HepG2 (cell line): ENCODE data around the gene TPX2. TPM values are rescaled to one million over a fixed set of nuclear protein-coding genes. Genes with fewer than 3 reads are reported as not detected.

ENCODE experiments used
- ARNT ChIP-seq: fragments of 450-650 bp; IDR thresholded peaks from 2 replicates; pipeline ENCODE4 v1.6.1; 2017
- CENPX ChIP-seq: sonication (generic); formaldehyde crosslinking; IDR thresholded peaks from 2 replicates; pipeline ENCODE4 v1.9.0; 2021; ENCODE audit warnings: mild to moderate bottlenecking, missing genetic modification reagents, moderate library complexity
- FOXA3 ChIP-seq: IDR thresholded peaks from 2 replicates; pipeline ENCODE4 v1.6.1; 2016; ENCODE audit warnings: missing genetic modification reagents, missing compliant biosample characterization
- POLR2G ChIP-seq: fragments of 200-400 bp; formaldehyde crosslinking; IDR thresholded peaks from 2 replicates; pipeline ENCODE4 v1.6.1; 2018; ENCODE audit warnings: mild to moderate bottlenecking, low read depth, low read length, moderate library complexity
- PRMT3 ChIP-seq: sonication (generic); formaldehyde crosslinking; IDR thresholded peaks from 2 replicates; pipeline ENCODE4 v1.8.1; 2022; ENCODE audit warnings: low read depth, mild to moderate bottlenecking, moderate library complexity, missing genetic modification reagents, borderline replicate concordance
- PRPF4 ChIP-seq: fragments of 200-400 bp; formaldehyde crosslinking; IDR thresholded peaks from 2 replicates; pipeline ENCODE4 v1.6.1; 2016; ENCODE audit warnings: low read length, low read depth; ENCODE audit not compliant: poor library complexity, severe bottlenecking
- ZNF430 ChIP-seq: sonication (generic); formaldehyde crosslinking; IDR thresholded peaks from 2 replicates; pipeline ENCODE4 v1.9.0; 2021; ENCODE audit warnings: mild to moderate bottlenecking, missing genetic modification reagents
- ZNF879 ChIP-seq: sonication (generic); formaldehyde crosslinking; IDR thresholded peaks from 2 replicates; pipeline ENCODE4 v1.8.1; 2023; ENCODE audit warnings: missing genetic modification reagents
- polyA plus RNA-seq, 8 experiments: library from polyadenylated mRNA; depleted of rRNA in 3 of 8; stranded (reverse) in 7 of 8; unstranded in 1 of 8; fragments of >200 nt; fragmentation: Illumina TruSeq in 4 of 8; extraction: Trizol in 4 of 8; gene quantifications; 2 replicates each; pipeline versions ENCODE4 v1.2.1 to v1.2.3, GENCODE V29; 2011 to 2016; ENCODE audit warnings: low read depth in 4 of 8, missing spikeins in 1 of 8, mixed read lengths in 1 of 8; ENCODE audit not compliant: insufficient read depth in 1 of 8
- total RNA-seq, 5 experiments: library from RNA; depleted of rRNA; stranded (reverse); fragments of >200 nt; fragmentation: Illumina TruSeq; extraction: Trizol; gene quantifications; 2 replicates each; pipeline ENCODE4 v1.2.3, GENCODE V29; 2016; ENCODE audit warnings: low read depth in 1 of 5
- TF ChIP-seq, protein P1 (sequence below): sonication (generic); formaldehyde crosslinking; IDR thresholded peaks from 2 replicates; pipeline ENCODE4 v1.5.1; 2020; ENCODE audit warnings: mild to moderate bottlenecking, missing genetic modification reagents
- TF ChIP-seq, protein P2 (sequence below), 2 experiments: fragments of 450-650 bp in 1 of 2; sonication (generic) in 1 of 2; formaldehyde crosslinking; IDR thresholded peaks; 2 replicates each; pipeline versions ENCODE4 v1.5.0 to v1.8.0; 2020 to 2022; ENCODE audit warnings: mild to moderate bottlenecking in 1 of 2, missing genetic modification reagents in 1 of 2
- TF ChIP-seq, protein P3 (sequence below): sonication (generic); formaldehyde crosslinking; IDR thresholded peaks from 2 replicates; pipeline ENCODE4 v1.9.0; 2021; ENCODE audit warnings: missing genetic modification reagents, borderline replicate concordance
- TF ChIP-seq, protein P4 (sequence below): sonication (generic); formaldehyde crosslinking; IDR thresholded peaks from 2 replicates; pipeline ENCODE4 v1.4.0; 2020; ENCODE audit warnings: missing genetic modification reagents, borderline replicate concordance

The TPX2 gene
- total and polyA plus RNA-seq, 2 of the 13 experiments (the other 11 are each of a cell fraction or from before 2014, with no cell fraction given), result 34.3 to 124 TPM

DNA sequence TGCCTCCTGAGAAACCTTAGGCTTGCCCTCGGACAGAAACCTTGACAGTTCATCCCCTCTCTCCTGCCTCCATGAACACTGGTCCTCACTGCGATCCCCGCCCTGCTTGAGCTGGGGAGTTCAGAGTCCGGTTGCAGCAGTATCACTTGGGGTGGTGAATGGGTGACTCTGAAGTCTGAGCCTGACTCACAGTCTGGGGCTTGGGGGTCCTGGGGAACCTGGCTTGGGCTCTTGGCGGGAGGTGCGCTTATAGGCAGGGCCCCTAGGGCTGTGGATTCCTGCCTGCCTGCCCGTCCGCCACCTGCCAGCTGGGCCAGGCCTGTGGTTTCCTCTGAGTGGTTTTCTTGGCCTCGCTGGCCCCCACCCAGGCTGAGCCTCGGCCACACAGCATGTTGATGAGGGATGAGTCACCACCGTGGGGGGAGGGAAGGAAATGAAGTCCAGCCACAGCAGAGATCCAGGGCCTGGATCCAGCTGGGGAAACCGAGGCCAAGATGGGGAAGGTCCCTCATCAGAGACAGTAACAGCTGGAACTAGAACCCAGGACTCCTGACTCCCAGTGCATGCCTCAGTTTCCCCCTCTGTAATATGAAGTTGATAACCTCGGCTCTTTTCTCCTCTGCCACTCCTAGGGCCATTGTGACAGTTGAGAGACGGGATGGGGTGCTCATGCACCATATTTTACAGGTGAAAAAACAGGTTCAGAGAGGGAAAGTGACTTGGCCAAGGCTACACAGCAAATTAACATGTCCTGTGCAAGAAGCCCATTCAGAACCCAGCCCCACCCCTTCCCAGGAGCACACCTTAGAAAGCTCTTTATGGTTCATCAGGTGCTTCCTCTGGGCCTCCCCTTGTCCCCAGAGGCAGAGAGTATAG is 97.1 kb downstream of the TPX2 start (continued):
- TF ChIP-seq, protein P1, sequence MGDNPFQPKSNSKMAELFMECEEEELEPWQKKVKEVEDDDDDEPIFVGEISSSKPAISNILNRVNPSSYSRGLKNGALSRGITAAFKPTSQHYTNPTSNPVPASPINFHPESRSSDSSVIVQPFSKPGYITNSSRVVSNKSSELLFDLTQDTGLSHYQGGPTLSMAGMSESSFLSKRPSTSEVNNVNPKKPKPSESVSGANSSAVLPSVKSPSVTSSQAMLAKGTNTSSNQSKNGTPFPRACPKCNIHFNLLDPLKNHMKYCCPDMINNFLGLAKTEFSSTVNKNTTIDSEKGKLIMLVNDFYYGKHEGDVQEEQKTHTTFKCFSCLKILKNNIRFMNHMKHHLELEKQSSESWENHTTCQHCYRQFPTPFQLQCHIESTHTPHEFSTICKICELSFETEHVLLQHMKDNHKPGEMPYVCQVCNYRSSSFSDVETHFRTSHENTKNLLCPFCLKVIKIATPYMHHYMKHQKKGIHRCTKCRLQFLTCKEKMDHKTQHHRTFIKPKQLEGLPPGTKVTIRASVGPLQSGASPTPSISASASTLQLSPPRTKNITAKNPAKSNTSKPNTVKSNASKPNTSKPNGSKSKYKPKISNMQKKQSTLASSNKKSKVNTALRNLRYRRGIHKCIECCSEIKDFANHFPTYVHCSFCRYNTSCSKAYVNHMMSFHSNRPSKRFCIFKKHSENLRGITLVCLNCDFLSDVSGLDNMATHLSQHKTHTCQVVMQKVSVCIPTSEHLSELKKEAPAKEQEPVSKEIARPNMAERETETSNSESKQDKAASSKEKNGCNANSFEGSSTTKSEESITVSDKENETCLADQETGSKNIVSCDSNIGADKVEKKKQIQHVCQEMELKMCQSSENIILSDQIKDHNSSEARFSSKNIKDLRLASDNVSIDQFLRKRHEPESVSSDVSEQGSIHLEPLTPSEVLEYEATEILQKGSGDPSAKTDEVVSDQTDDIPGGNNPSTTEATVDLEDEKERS, result no peak
- TF ChIP-seq FOXA3 (CRISPR knock-in tag), result peak; percentile 51
- TF ChIP-seq, protein P2, sequence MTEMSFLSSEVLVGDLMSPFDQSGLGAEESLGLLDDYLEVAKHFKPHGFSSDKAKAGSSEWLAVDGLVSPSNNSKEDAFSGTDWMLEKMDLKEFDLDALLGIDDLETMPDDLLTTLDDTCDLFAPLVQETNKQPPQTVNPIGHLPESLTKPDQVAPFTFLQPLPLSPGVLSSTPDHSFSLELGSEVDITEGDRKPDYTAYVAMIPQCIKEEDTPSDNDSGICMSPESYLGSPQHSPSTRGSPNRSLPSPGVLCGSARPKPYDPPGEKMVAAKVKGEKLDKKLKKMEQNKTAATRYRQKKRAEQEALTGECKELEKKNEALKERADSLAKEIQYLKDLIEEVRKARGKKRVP (CRISPR knock-in tag; IDR thresholded peaks at IDR 0.05), result no peak
- no peak for TF ChIP-seq PRPF4
- no peak for TF ChIP-seq ZNF430 (CRISPR knock-in tag)
- TF ChIP-seq ZNF879 (CRISPR knock-in tag), result no peak
- no peak for TF ChIP-seq PRMT3 (CRISPR knock-in tag)
- no peak for TF ChIP-seq POLR2G
- no peak for TF ChIP-seq CENPX
- TF ChIP-seq, protein P3, sequence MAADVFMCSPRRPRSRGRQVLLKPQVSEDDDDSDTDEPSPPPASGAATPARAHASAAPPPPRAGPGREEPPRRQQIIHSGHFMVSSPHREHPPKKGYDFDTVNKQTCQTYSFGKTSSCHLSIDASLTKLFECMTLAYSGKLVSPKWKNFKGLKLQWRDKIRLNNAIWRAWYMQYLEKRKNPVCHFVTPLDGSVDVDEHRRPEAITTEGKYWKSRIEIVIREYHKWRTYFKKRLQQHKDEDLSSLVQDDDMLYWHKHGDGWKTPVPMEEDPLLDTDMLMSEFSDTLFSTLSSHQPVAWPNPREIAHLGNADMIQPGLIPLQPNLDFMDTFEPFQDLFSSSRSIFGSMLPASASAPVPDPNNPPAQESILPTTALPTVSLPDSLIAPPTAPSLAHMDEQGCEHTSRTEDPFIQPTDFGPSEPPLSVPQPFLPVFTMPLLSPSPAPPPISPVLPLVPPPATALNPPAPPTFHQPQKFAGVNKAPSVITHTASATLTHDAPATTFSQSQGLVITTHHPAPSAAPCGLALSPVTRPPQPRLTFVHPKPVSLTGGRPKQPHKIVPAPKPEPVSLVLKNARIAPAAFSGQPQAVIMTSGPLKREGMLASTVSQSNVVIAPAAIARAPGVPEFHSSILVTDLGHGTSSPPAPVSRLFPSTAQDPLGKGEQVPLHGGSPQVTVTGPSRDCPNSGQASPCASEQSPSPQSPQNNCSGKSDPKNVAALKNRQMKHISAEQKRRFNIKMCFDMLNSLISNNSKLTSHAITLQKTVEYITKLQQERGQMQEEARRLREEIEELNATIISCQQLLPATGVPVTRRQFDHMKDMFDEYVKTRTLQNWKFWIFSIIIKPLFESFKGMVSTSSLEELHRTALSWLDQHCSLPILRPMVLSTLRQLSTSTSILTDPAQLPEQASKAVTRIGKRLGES (CRISPR knock-in tag), result no peak
- TF ChIP-seq ARNT, result no peak
- TF ChIP-seq, protein P4, sequence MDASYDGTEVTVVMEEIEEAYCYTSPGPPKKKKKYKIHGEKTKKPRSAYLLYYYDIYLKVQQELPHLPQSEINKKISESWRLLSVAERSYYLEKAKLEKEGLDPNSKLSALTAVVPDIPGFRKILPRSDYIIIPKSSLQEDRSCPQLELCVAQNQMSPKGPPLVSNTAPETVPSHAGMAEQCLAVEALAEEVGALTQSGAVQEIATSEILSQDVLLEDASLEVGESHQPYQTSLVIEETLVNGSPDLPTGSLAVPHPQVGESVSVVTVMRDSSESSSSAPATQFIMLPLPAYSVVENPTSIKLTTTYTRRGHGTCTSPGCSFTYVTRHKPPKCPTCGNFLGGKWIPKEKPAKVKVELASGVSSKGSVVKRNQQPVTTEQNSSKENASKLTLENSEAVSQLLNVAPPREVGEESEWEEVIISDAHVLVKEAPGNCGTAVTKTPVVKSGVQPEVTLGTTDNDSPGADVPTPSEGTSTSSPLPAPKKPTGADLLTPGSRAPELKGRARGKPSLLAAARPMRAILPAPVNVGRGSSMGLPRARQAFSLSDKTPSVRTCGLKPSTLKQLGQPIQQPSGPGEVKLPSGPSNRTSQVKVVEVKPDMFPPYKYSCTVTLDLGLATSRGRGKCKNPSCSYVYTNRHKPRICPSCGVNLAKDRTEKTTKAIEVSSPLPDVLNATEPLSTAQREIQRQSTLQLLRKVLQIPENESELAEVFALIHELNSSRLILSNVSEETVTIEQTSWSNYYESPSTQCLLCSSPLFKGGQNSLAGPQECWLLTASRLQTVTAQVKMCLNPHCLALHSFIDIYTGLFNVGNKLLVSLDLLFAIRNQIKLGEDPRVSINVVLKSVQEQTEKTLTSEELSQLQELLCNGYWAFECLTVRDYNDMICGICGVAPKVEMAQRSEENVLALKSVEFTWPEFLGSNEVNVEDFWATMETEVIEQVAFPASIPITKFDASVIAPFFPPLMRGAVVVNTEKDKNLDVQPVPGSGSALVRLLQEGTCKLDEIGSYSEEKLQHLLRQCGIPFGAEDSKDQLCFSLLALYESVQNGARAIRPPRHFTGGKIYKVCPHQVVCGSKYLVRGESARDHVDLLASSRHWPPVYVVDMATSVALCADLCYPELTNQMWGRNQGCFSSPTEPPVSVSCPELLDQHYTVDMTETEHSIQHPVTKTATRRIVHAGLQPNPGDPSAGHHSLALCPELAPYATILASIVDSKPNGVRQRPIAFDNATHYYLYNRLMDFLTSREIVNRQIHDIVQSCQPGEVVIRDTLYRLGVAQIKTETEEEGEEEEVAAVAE (CRISPR knock-in tag), result no peak; the same call in 1 of the 2 replicates
